Mucosa of descending colon (tissue), 3 donors: ENCODE data around the gene DERA. TPM values are rescaled to one million over a fixed set of nuclear protein-coding genes. Genes with fewer than 3 reads are reported as not detected.

Experiments
- ATAC-seq: fragments of 200-7000 bp; cut with Tn5 transposase; one replicate; pipeline ENCODE4 v1.9.1; 2020; ENCODE audit warnings: mild to moderate bottlenecking, moderate library complexity
- DNase-seq, 3 donors: peaks; one replicate each; pipeline ENCODE4 v3.0.0-alpha.2; 2020
- H3K36me3 ChIP-seq: fragments of 200-600 bp; one replicate; pipeline ENCODE4 v1.8.0; 2021; ENCODE audit warnings: low read depth, mild to moderate bottlenecking
- H3K4me1 ChIP-seq: fragments of 200-600 bp; one replicate; pipeline ENCODE4 v1.8.0; 2021; ENCODE audit warnings: low read depth, mild to moderate bottlenecking
- H3K4me3 ChIP-seq: fragments of 200-600 bp; one replicate; pipeline ENCODE4 v1.8.0; 2021; ENCODE audit warnings: mild to moderate bottlenecking
- H3K9me3 ChIP-seq: fragments of 200-600 bp; one replicate; pipeline ENCODE4 v1.8.0; 2021; ENCODE audit warnings: mild to moderate bottlenecking
- intact Hi-C, 2 donors: fragments of 100-400 bp; cut with DNase I in 1 of 2; cut with micrococcal nuclease in 1 of 2; formaldehyde crosslinking; loops; one replicate each; pipeline versions ENCODE4 v1.11.0 to v1.11.1; 2022; cut with DNase I, micrococcal nuclease
- total RNA-seq, 3 donors: library from RNA; stranded (reverse); fragmentation: NEBNext Ultra II Directional in 2 of 3; extraction: Animal tissue kit (Norgen Biotek cat#: 25700) in 2 of 3; gene quantifications; one replicate each; pipeline versions ENCODE4 v1.2.1 to v1.2.4, GENCODE V29; 2021 to 2023
- TF ChIP-seq, protein P1 (sequence below): fragments of 200-600 bp; IDR thresholded peaks from one replicate; pipeline ENCODE4 v1.8.0; 2022; ENCODE audit warnings: antibody characterized with exemption, mild to moderate bottlenecking
- donor health status: DM: no; HTN: no; CAD: no; lungs with moderate emphysema.
- donor health status: DM: no; HTN: no; CAD: no.
- donor health status: DM: no; HTN: yes; CAD: no.

Gene DERA
- total RNA-seq, 3 donors from 2014 or later: 53.1 to 77.3 (median 74.3) TPM

DNA sequence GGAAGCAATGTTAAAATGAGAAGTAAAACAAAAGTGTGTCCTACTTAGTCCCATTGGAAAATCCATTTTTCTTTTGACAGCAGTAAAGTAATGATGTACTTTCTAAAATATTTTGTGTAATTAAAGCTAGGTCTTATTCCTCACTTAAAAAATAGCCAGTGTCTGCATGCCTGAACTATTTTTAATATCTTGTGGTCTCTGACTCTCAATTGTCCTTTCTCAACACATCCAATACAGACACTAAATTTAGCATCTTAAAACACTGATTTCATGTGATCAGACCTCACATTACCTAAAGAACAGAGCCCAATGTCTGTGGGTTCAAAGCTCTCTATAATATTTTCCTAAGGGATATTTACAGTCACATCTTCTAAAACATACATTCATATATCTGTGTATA lies 108.0 kb downstream of the DERA start:
- no peaks in the 10 kb centered on the region for H3K36me3 ChIP-seq
- intact Hi-C loops: no loop called here
- H3K4me3 ChIP-seq: no peak overlapping the region
- TF ChIP-seq, protein P1, sequence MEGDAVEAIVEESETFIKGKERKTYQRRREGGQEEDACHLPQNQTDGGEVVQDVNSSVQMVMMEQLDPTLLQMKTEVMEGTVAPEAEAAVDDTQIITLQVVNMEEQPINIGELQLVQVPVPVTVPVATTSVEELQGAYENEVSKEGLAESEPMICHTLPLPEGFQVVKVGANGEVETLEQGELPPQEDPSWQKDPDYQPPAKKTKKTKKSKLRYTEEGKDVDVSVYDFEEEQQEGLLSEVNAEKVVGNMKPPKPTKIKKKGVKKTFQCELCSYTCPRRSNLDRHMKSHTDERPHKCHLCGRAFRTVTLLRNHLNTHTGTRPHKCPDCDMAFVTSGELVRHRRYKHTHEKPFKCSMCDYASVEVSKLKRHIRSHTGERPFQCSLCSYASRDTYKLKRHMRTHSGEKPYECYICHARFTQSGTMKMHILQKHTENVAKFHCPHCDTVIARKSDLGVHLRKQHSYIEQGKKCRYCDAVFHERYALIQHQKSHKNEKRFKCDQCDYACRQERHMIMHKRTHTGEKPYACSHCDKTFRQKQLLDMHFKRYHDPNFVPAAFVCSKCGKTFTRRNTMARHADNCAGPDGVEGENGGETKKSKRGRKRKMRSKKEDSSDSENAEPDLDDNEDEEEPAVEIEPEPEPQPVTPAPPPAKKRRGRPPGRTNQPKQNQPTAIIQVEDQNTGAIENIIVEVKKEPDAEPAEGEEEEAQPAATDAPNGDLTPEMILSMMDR: no peak
- ATAC-seq: no peak
- H3K9me3 ChIP-seq: peaks cover 10% of the 10 kb centered on the region
- H3K4me1 ChIP-seq: peaks cover 7% of the 10 kb centered on the region
- DNase-seq: no peak

DNA sequence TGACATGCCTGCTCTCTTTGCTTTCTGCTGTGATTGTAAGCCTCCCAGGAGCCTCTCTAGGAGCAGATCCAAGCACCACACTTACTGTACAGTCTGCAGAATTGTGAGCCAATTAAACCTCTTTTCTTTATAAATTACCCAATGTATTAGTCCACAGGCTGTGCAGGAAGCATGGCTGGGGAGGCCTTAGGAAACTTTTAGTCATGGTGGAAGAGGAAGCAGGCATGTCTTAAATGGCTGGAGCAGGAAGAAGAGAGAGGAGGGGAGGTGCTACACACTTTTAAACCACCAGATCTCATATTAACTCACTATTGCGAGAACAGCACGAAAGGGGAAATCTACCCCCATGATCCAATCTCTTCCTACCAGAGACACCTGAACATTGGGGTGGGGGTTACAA lies 108.9 kb downstream of the DERA start:
- Histone ChIP-seq H3K4me3 (no peak overlapping the region), H3K9me3 (peaks cover 2% of the 10 kb centered on the region), H3K4me1 (peaks cover 7% of the 10 kb centered on the region), H3K36me3 (no peaks in the 10 kb centered on the region)
- TF ChIP-seq, protein P1: no peak
- ATAC-seq: no peak
- intact Hi-C loops: no loop called here
- DNase-seq: no peak

DNA sequence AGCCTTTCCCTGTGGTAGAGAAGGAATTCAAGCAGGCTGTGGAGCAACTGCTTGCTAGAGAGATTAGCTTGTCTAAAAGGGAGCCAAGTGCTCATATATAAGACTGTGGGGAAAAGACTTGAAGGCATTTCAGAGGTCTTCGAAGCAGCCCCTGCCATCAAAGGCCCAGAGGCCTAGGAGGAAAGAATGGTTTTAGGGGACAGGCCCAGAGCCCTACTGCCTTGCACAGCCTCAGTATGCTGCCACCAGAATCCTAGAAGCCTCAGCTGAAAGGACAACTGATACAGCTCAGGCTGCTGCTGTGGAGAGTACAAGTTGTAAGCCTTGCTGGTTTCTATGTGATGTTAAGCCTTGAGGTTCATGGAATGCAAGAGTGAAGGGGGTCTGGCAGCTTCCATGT lies 109.9 kb downstream of the DERA start:
- intact Hi-C loops: no loop called here
- TF ChIP-seq, protein P1: no peak
- DNase-seq: no peak

DNA sequence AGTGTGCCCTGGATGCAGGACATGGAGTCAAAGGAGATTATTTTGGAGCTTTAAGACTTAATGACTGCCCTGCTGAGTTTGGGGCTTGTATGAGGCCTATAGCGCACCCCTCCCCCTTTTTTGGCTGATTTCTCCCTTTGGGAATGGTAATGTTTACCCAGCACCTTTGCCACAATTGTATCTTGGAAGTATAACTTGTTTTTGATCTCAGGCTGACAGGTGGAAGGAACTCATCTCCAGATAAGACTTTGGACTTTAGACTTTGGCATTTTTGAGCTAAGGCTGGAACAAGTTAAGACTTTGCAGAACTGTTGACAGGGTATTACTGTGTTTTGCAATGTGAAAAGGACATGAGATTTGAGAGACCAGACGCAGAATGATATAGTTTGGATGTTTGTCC lies 110.5 kb downstream of the DERA start:
- DNase-seq (peak in 1 of 3 donors; percentile 41), ATAC-seq (peak; percentile 77)
- intact Hi-C loops: no loop called here
- TF ChIP-seq, protein P1: no peak
- Histone ChIP-seq H3K9me3 (peaks cover 2% of the 10 kb centered on the region), H3K4me3 (no peak overlapping the region), H3K36me3 (no peaks in the 10 kb centered on the region), H3K4me1 (peaks cover 7% of the 10 kb centered on the region)

More for the DNA sequence above, 109.9 kb downstream of the DERA start:
- peaks cover 2% of the 10 kb centered on the region for H3K9me3 ChIP-seq
- ATAC-seq: peak; percentile 13
- H3K36me3 ChIP-seq: no peaks in the 10 kb centered on the region
- H3K4me1 ChIP-seq: peaks cover 7% of the 10 kb centered on the region
- H3K4me3 ChIP-seq: no peak overlapping the region

DNA sequence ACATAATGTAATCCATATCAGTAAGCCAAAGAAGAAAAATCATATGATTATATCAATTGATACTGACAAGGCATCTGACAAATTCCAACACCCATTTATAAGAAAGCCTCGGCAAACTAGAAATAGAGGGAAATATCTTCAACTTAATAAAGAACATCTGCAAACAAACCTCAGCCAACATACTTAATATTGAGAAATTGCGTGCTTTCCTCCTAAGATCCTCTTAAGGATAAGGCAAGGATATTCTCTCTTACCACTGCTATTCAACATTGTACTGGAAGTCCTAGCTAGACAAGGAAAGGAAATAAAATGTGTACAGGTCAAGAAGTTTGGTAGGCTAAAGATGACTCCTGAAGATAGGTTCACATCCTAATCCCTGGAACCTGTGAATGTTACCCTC lies 115.9 kb downstream of the DERA start:
- Histone ChIP-seq H3K4me1 (peaks cover 2% of the 10 kb centered on the region), H3K9me3 (no peaks in the 10 kb centered on the region), H3K4me3 (no peak overlapping the region), H3K36me3 (no peaks in the 10 kb centered on the region)
- no peak for ATAC-seq
- TF ChIP-seq, protein P1: no peak
- DNase-seq: no peak
- intact Hi-C loops: no loop called here

DNA sequence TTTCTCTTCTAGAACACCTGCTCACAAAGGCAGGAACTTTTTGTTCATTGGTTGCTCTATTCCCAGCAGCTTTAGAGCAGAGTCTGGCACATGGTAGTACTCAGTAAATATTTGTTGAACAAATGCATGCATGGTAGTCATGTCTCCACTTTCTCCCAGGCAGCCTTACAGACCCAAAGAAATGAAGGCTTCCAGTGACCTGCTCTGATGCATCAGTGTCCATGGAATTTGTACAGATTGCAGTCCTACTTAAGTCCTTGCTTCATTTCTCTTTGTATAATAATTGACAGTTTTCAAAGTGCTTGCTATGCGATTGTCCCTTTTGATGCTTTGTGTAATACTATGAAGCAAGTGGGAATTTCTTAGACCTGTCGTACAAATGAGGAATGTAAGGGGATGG lies 119.6 kb downstream of the DERA start:
- DNase-seq (no peak), ATAC-seq (peak; percentile 31)
- Histone ChIP-seq H3K9me3 (no peaks in the 10 kb centered on the region), H3K4me3 (no peak overlapping the region), H3K4me1 (no peaks in the 10 kb centered on the region), H3K36me3 (no peaks in the 10 kb centered on the region)
- TF ChIP-seq, protein P1: no peak
- intact Hi-C loops: no loop called here
